Measurements from ENCODE around the gene DTX2.
"Not testable (repeated sequence)": the region's sequence is repeated elsewhere in the genome, so short reads cannot be mapped to it uniquely, and the experiment has no call there.

DTX2 gene

DNA sequence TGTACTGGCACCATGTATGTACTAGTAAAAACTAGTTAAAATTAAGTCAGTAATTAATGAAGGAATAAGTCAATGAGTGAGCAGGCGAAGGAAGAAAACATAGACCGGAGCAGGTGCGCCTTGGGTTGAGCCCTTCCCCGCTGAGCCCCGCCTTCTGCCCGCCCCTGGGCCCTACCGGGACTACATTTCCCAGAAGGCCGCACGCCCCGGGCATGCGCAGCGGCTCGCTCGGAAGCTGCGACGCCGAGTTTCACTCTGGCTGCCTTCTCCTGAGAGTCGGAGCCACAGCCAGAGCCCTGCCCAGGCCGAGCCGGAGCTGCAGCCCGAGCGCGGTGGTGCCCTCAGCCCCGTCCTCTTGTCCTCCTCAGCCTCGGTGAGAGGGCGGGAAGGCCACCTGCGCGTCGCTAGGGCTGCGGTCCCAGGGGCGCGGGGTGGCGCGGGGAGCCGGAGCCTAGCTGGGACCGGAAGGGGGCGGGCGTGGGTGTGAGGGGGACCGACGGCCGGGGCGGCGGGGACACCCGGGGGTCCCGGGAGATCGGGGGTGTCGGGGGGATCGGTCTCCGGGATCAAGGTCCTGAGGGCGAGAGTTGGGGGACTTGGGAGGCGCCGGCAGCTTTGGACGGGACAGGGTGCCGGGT is at the start of gene DTX2:
Gene DTX2, plus strand, starts transcription at position 246 of the 638 bp plus-strand sequence. CDS start 18,801 bp downstream, outside the sequence.
- in situ Hi-C loops (cut with MboI; ENCODE audit: low sequenced_read_pairs), result not testable (repeated sequence)

DNA sequence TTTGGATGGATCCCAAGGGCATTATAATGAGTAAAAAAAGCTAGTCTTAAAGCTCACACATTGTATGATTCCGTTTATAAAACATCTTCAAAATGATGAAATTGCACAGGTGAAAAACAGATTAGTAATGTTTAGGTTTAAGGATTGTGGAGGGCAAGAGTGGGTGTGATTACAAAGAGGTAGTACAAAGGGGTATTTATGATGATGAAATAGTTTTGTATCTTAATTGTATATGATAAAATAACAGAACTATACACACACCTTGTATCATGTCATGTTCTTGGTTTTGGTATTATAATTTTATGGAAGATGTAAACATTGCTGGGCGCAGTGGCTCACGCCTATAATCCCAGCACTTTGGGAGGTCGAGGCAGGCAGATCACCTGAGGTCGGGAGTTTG is 49.3 kb upstream of the DTX2 start:
- in situ Hi-C loops (cut with MboI; ENCODE audit: low sequenced_read_pairs), result no loop called here

DNA sequence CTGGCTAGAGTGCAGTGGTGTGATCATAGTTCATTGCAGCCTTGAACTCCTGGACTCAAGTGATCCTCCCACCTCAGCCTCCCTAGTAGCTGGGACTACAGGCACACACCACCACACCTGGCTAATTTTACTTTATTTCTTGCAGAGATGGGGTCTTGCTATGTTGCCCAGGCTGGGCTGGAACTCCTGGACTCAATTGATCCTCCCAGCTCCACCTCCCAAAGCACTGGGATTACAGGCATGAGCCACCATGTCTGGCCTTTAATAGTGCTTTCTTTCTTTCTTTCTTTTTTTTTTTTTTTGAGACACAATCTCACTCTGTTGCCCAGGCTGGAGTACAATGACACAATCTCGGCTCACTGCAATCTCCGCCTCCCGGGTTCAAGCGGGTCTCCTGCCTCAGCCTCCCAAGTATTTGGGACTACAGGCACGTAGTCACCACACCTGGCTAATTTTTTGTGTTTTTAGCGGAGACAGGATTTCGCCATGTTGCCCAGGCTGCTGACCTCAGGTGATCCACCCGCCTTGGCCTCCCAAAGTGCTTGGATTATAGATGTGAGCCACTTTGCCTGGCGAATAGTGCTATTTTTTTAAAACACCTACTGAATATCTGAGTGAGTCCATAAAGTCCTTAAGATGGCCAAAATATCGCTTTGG is 43.7 kb upstream of the DTX2 start:
- in situ Hi-C loops (cut with MboI; ENCODE audit: low sequenced_read_pairs), result not testable (repeated sequence)

DNA sequence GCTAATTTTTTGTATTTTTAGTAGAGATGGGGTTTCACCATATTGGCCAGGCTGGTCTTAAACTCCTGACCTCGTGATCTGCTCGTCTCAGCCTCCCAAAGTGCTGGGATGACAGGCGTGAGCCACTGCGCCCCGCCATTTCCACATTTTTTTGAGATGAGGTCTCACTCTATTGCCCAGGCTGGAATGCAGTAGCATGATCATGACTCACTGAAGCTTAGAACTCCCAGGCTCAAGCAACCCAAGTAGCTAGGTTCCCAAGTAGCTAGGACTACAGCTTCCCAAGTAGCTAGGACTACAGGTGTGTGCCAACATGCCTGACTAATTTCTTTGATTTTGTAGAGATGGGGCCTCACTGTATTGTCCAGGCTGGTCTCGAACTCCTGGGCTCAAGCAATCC is 40.4 kb upstream of the DTX2 start:
- in situ Hi-C loops (cut with MboI; ENCODE audit: low sequenced_read_pairs), result not testable (repeated sequence)

DNA sequence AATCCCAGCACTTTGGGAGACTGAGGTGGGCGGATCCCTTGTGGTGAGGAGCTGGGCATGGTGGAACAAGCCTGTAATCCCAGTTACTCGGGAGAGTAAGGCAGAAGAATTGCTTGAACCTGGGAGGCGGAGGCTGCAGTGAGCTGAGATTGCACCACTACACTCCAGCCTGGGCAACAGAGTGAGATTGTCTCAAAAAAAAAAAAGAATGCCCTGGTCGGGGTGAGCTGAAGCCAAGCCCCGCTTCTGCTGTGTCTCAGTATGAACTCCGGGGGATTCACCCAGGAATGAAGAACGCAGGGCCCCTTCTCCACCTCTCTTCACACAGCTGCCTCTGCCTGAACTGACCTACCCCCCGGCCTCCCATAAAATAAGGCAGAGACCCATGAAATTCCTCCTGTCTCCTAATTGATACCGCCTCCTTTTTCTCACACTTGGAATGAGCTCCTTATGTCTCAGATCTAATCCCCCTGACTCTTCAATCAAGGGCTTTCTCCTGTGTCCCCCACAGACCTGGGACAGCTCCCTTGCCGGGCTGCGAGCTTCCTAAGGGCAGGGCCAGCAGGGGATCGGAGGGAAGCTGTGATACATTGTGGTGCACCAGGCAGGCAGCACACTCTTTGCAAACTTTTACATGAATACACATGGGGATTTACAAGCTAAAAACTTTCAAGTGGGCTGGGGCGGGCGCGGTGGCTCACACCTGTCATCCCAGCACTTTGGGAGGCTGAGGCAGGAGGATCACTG is 37.7 kb upstream of the DTX2 start:
- in situ Hi-C loops (cut with MboI; ENCODE audit: low sequenced_read_pairs), result no loop called here

DNA sequence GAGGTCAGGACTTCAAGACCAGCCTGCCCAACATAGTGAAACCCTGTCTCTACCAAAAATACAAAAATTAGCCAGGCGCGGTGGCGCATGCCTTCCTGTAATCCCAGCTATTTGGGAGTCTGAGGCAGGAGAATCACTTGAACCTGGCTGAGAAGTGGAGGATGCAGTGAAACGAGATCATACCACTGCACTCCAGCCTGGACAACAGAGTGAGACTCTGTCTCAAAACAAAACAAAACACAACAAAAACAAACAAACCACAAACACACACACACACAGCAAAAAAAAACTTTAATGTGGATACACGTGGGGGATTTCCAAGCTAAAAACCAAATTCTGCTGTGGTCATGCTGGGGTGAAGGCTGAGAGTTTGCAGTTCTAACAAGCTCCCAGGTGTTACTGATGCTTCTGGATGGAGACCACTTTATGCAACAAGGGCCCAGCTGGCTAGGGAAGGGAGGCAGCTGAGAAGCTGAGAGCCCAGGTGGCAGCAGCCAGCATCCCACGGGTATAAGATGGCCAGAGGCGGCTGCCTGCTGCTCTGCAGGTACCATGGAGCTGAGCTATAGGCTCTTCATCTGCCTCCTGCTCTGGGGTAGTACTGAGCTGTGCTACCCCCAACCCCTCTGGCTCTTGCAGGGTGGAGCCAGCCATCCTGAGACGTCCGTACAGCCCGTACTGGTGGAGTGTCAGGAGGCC is 36.9 kb upstream of the DTX2 start, which contains the start of gene ZP3:
Gene ZP3, plus strand, starts transcription at position 538 of the 699 bp plus-strand sequence. Its CDS starts 15 bp downstream, at position 553.
- in situ Hi-C loops (cut with MboI; ENCODE audit: low sequenced_read_pairs), result no loop called here

DNA sequence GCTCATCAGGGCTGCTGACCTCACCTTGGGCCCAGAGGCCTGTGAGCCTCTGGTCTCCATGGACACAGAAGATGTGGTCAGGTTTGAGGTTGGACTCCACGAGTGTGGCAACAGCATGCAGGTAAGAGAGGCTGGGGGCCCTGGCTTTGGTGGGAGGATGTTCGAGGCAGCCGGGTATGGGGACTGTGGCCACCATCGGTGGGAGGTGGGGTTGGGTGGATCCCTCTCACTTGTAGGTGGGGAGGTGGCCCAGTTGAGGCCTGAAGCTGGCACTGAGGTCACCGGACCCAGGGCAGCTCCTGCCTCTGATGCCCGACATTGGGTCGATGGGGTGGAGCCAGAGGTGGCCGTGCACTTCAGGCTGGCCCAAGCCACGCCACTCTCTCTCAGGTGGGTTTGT is 36.4 kb upstream of the DTX2 start:
- in situ Hi-C loops (cut with MboI; ENCODE audit: low sequenced_read_pairs), result no loop called here

DNA sequence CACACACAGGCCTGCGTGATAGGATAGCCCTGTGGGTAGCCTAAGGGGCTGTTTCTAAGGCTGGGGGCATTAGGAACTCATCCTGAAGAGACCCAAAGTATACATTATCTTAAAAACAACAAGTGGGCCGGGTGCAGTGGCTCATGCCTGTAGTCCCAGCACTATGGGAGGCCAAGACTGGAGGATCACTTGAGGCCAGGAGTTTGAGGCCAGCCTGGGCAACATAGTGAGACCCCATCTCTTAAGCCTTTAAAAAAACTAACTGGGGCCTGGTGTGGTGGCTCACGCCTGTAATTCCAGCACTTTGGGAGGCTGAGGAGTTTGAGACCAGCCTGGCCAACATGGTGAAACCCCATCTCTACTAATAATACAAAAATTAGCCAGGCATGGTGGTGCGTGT is 36.0 kb upstream of the DTX2 start:
- in situ Hi-C loops (cut with MboI; ENCODE audit: low sequenced_read_pairs), result not testable (repeated sequence)

DNA sequence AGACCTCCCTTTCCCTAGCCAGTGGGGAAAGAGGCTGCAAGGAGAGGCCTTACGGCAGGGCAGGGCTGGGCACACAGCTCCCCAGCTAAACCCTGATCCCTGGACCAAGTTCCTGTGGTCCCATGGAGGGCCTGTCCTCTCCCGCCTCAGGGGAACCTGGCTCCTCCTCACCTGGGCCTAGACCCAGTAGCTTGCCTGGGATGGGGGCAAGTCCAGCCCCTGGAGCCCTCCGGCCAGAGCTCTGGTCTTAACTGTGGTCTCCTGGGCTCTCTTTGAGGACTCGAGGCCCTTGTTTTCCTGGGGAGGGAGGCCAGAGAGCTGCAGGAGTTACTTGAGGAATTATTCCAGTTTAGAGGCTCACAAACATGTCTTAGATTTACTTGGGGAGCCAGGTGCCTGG is 35.3 kb upstream of the DTX2 start:
- in situ Hi-C loops (cut with MboI; ENCODE audit: low sequenced_read_pairs), result no loop called here

DNA sequence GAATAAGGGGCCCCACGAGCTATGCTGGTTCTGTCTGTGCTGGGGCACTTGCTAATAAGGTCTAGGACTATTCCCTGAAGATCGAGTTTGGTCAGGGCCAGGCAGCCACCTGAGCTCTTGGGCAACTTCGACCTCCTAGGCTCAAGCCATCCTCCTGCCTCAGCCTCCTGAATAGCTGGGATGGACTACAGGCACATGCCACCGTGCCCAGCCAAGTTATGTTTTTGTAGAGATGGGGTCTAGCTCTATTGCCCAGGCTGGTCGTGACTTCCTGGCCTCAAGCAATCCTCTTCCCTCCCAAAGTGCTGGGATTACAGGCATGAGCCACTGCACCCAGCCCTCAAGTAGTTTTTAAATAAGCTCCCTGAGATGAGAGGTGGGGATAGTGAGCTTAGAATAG is 33.9 kb upstream of the DTX2 start:
- in situ Hi-C loops (cut with MboI; ENCODE audit: low sequenced_read_pairs), result no loop called here

DNA sequence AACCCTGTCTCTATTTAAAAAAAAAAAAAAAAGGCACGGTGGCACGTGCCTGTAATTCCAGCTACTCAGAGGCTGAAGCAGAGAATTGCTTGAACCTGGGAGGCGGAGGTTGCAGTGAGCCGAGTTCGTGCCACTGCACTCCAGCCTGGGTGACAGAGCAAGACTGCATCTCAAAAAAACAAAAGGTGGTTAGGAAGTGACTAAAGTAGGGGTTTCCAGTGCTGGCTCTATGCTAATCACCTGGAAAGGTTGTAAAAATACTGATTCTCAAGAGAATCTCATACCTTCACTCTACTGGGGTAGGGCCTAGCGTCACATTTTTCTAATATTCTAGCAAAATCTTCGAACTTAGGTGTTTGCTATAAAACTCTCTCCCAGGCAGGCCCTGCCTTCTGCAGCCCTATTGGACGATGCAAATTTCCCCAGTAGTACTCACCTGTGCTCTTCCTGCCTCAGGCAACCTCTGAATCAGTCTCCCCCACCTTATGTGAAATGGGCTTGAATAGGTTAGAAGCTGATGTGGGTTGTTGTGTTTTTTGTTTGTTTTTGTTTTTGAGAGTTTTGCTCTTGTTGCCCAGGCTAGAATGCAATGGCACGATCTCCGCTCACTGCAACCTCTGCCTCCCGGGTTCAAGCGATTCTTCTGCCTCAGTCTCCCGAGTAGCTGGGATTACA is 33.2 kb upstream of the DTX2 start:
- in situ Hi-C loops (cut with MboI; ENCODE audit: low sequenced_read_pairs), result no loop called here

DNA sequence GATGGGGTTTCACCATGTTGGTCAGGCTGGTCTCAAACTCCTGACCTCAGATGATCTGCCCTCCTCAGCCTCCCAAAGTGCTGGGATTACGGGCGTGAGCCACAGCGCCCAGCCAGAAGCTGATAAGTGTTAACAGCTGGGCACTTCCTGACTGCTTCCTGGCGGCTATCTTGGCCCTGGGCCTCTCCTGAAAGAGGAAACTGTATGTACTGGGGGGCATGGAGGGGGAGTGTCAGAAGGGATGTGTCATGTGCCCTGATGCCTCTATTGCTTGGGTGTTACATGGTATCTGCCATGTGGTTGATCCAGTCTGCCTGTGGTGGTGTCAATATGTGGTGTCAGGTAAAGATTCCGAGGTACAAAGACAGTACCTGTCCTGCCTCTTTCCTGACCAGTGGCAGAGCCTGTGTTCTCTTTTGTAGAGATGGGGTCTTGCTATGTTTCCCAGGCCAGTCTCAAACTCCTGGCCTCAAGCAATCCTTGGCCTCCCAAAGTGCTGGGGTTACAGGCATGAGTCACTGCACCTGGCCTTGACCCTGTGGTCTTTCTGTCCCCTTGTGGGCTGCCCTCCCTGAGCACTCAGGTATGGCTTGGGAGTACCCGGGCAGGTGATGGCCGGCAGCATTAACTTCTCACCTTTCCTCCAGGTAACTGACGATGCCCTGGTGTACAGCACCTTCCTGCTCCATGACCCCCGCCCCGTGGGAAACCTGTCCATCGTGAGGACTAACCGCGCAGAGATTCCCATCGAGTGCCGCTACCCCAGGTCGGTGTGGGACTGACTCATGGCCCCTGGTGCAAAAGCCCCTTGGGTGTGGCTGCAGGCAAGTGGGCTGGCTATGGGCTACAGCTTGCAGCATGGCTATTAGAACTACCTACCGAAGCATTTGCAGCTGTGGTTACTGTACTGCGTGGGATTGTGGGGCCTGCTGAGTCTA is 32.4 kb upstream of the DTX2 start:
- in situ Hi-C loops (cut with MboI; ENCODE audit: low sequenced_read_pairs), result no loop called here

DNA sequence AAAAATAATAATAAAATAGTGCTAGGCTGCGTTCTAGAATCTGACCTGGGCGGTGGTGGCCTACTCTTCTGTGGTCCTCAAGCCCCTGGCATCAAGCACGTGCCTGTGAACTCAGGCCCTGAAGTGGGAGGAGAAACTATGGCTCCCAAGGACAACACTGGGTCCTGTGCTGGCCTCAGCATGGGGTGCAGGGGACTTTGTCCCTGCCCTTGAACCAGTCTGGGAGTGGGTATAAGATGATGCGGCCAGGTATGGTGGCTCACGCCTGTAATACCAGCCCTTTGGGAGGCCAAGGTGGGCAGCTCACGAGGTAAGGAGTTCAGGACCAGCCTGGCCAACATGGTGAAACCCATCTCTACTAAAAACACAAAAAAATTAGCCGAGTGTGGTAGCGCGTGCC is 31.3 kb upstream of the DTX2 start:
- in situ Hi-C loops (cut with MboI; ENCODE audit: low sequenced_read_pairs), result no loop called here

DNA sequence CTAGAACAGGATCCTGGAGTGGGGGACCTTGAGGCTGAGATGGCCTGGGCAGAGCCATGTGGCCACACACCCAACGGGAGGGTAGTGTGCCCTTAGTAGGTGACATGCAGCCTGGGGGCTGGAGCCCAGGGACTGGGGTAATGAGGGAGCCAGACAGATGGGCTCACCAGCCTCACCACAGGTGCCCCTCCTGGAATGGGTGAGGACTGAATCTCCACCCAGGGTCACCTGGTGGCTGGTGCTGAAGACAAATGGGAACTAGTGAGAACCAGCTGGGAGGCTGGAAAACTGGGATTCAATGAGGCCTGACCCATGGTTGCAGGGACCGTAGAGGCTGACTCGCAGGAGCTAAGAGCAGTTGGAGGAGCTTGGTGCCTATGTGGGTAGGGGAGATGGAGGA is 30.7 kb upstream of the DTX2 start:
- in situ Hi-C loops (cut with MboI; ENCODE audit: low sequenced_read_pairs), result no loop called here

DNA sequence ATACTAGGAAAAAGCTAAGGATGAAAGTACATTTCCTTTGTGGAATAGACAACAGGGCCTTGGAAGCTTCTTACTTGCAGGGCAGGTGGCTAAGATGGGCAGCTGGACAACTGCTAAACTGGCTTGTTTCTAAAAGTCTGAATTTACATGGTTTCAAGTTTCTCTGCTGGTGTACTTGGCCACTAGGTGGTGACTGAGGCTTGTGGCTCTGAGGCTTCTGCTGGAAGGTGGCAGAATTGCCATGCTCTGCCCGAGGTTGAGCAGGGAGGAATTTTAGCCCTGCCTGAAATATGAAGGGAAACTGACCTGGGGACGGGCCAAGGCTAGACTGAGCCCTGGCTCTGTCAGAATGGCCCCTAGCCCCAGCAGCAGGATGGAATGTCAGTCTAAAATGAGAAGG is 23.6 kb upstream of the DTX2 start:
- in situ Hi-C loops (cut with MboI; ENCODE audit: low sequenced_read_pairs), result not testable (repeated sequence)

DNA sequence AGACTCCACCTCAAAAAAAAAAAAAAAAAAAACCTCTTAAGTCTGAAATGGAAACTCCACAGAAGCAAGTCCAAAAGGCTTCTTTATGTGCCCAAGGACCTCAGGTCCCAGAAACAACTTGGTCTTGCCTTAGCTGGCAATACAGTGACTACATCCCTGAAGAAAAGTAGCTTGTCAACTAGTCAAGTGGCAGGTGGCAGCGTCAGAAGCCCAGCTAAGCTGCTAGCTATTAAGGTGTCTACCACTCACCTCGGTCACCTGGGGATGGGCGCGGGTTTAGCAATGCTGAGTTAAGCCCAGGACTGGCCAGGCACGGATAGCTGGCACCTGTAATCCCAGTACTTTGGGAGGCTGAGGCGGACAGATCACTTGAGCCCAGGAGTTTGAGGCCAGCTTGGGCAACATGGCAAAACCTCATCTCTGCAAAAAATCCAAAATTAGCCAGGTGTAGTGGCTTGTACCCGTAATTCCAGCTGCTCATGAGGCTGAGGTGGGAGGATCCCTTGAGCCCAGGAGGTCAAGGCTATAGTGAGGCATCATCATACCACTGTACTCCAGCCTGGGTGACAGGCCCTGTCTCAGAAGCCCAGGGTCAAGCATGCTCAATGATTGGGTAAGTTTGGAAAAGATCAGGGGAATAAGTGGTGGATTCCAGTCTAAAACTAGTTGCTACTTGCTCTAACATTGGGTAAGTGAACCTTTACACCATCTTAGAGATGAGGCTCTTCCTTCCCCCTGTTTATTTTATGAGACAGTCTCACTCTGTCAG is 22.2 kb upstream of the DTX2 start:
- in situ Hi-C loops (cut with MboI; ENCODE audit: low sequenced_read_pairs), result not testable (repeated sequence)

DNA sequence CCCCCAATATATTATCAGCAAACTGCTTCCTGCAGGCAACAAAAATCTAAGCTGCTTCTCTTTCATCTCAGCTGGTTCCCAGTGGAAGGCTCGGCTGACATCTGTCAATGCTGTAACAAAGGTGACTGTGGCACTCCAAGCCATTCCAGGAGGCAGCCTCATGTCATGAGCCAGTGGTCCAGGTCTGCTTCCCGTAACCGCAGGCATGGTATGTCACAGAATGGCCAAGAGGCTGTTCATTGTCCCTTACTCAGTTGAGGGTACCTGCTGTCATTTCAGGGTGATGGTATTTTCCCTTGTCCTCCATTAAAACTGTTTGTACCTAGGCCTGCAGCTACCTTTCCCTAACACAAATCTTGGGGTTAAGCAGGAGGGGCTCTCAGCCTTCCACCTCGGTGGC is 21.1 kb upstream of the DTX2 start:
- in situ Hi-C loops (cut with MboI; ENCODE audit: low sequenced_read_pairs), result not testable (repeated sequence)

DNA sequence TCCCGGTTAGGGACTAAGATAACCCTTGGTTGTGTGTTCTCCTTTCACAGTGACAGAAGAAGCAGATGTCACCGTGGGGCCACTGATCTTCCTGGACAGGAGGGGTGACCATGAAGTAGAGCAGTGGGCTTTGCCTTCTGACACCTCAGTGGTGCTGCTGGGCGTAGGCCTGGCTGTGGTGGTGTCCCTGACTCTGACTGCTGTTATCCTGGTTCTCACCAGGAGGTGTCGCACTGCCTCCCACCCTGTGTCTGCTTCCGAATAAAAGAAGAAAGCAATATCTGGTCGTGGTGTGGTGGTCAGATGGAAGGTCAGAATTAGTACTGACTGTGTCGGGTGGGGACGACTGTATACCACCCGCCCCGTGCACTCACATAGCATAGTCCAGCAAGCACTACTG is 19.7 kb upstream of the DTX2 start:
- in situ Hi-C loops (cut with MboI; ENCODE audit: low sequenced_read_pairs), result not testable (repeated sequence)

All from HL-60/S4 treated with retinoic acid at 250 ng/mL for 4 days and 3 days (cell line).